NT2/D1 (cell line): ENCODE results near the gene ABCC6.

Experiments
- SUZ12 ChIP-seq: IDR thresholded peaks from 2 replicates; pipeline ENCODE4 v1.6.1; 2011; ENCODE audit not compliant: insufficient read length, insufficient read depth; ENCODE audit errors: extremely low read depth
- YY1 ChIP-seq: IDR thresholded peaks from 2 replicates; pipeline ENCODE4 v1.6.1; 2011; ENCODE audit not compliant: insufficient read length, insufficient read depth
- ZNF274 ChIP-seq: IDR thresholded peaks from 2 replicates; pipeline ENCODE4 v1.6.1; 2011; ENCODE audit warnings: mild to moderate bottlenecking, low read depth, low read length

DNA sequence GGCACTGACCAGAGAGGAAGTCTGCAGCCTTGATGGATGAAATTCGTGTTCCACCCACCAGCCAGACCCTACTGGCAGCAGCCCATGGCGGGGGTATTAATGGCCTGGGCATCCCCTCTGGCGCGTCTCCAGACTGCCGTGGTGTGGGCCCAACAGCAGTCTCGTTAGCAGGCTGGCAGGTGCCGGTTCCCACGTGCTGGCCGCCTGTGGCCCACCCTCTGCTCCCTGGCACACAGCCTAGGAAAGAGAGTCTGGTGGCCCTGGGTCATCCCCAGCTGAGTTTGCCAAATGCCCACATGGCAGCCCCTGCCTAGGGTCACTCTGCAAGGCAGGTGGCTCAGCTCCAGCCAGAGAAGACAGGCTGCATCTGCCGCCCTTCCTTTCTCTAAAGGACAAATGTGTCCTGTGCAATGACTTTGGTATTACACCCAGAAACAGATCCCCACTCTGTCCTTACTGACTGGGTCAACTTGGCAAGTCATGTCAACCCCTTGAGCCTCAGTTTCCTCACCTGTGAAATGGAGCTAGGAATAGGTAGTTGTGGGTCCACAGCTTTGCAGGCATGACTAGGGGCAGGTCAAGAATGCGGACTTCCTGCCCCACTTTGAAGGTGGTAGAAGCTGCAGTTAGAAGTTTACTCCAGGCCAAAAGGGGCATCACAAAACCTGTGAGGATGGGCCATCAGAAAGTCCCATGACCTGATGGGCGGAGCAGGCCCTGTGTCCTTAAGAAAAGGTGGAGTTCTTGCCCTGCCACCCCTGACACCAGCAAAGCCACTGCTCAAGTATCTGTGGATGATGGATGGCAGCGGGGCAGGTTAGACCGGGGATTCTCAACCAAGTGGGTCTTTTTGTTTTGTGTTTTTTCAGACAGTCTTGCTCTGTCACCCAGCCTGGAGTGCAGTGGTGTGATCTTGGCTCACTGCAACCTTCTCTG, 76.6 kb downstream of the ABCC6 start:
- no peak for TF ChIP-seq SUZ12
- TF ChIP-seq ZNF274: no peak
- no peak for TF ChIP-seq YY1
